ENCODE data around the gene RBMS3. TPM values are rescaled to one million over a fixed set of nuclear protein-coding genes. Genes with fewer than 3 reads are reported as not detected.

Gene RBMS3
- total RNA-seq, 3 donors from 2014 or later: 0.81 to 1.9 (median 1.1) TPM

DNA sequence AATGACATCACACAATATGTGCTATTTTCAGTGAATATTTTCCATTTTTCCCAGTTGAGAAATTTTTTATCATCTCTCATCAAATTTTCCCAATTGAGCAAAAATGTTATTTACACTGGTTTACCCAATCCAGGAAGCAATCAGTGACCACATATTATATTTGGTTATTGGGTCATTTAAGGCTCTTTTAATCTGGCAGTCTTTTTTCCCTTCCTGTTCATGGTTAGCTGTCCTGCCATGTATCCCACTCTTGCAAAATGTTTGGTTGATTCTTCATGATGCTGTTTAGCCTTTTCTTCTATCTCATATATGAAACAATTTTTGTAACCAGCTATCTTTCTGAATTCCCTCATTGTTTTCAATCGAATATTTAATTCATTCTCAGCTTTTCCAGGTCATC is 626.0 kb downstream of the RBMS3 start:
- Mint-ChIP-seq H3K9me3 (no peaks in the 10 kb centered on the region), H3K4me3 (no peak overlapping the region), H3K27me3 (ENCODE audit: low read depth) (peaks cover 3% of the 10 kb centered on the region), H3K4me1 (ENCODE audit: low read depth) (no peaks in the 10 kb centered on the region), H3K36me3 (ENCODE audit: insufficient read depth) (no peaks in the 10 kb centered on the region)
- no peak for ATAC-seq
- no peak for DNase-seq

- no peak overlapping the region for H3K4me3 Mint-ChIP-seq
- no peaks in the 10 kb centered on the region for H3K36me3 Mint-ChIP-seq (ENCODE audit: insufficient read depth)
- H3K9me3 Mint-ChIP-seq: no peaks in the 10 kb centered on the region
- H3K27me3 Mint-ChIP-seq (ENCODE audit: low read depth): peaks cover 3% of the 10 kb centered on the region
- no peak for ATAC-seq
- no peaks in the 10 kb centered on the region for H3K4me1 Mint-ChIP-seq (ENCODE audit: low read depth)
- no peak for DNase-seq
Measured at GRCh38 chr3:29912600-29913288, 631.9 kb downstream of the RBMS3 start.

- ATAC-seq: no peak
- no peak overlapping the region for H3K4me3 Mint-ChIP-seq
- H3K36me3 Mint-ChIP-seq (ENCODE audit: insufficient read depth): no peaks in the 10 kb centered on the region
- no peaks in the 10 kb centered on the region for H3K4me1 Mint-ChIP-seq (ENCODE audit: low read depth)
- H3K9me3 Mint-ChIP-seq: no peaks in the 10 kb centered on the region
- no peak for DNase-seq
- peaks cover 5% of the 10 kb centered on the region for H3K27me3 Mint-ChIP-seq (ENCODE audit: low read depth)
Measured at GRCh38 chr3:29914861-29915524, 634.1 kb downstream of the RBMS3 start.

DNA sequence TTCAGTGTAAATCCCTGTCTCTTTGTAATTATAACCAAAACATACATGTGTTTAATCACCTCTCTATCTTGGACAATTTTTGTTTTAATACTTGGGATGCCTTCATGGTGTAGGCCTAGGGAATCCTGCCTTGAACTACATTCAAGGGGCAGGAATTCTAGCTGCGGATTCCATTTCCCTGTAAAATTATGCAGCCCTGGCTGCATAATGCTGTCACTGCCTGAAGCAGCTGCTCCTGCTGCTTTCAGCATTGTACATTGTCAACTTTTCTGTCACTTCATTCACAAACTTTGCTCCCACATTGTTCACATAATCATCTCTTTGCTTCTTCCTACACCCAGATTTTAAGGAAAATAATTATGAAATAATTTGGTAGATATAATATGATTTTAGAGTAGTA is 638.7 kb downstream of the RBMS3 start:
- Mint-ChIP-seq H3K4me1 (ENCODE audit: low read depth) (no peaks in the 10 kb centered on the region), H3K9me3 (no peaks in the 10 kb centered on the region), H3K27me3 (ENCODE audit: low read depth) (peaks cover 2% of the 10 kb centered on the region), H3K4me3 (no peak overlapping the region), H3K36me3 (ENCODE audit: insufficient read depth) (no peaks in the 10 kb centered on the region)
- DNase-seq (no peak), ATAC-seq (no peak)

DNA sequence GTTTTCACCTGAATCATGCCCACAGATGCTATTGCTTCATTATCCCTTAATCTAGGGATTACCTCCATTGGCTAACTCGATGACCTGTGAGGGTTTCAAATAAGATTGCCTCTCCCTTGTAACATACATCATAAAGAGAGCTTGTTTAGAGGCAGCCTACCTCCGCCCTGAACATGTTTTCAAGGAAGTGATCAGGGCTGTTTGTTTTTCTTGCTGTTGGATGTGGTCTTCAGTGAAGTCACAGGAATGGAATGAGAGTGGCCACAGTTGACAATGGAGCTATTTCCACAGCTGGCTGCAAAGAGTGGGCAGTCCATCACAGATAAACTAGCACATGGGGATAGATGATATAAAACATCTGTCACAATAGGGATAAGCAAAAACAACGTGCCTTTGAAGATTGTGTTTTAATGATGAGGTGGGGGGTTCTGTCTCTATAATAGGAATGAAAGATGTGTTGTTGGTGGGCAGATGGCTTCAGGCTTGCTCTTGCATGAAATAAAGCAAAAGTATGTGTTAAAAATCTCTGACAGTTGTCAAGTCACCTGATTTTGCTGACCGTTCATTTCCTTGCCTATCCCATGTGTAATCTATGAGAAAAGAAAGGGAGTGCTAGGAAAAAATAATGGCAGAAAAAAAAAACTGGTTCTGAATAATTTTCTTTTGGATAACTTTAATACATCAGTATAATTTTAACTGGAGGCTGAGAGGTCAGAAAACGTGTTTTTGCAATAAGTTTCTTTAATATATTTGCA is 642.3 kb downstream of the RBMS3 start:
- Mint-ChIP-seq H3K4me3 (no peak overlapping the region), H3K4me1 (ENCODE audit: low read depth) (no peaks in the 10 kb centered on the region), H3K36me3 (ENCODE audit: insufficient read depth) (no peaks in the 10 kb centered on the region), H3K27me3 (ENCODE audit: low read depth) (peaks cover 2% of the 10 kb centered on the region), H3K9me3 (no peaks in the 10 kb centered on the region)
- ATAC-seq (no peak), DNase-seq (no peak)

- H3K36me3 Mint-ChIP-seq (ENCODE audit: insufficient read depth): no peaks in the 10 kb centered on the region
- DNase-seq: no peak
- H3K27me3 Mint-ChIP-seq (ENCODE audit: low read depth): no peaks in the 10 kb centered on the region
- ATAC-seq: no peak
- H3K4me3 Mint-ChIP-seq: no peak overlapping the region
- H3K4me1 Mint-ChIP-seq (ENCODE audit: low read depth): no peaks in the 10 kb centered on the region
- H3K9me3 Mint-ChIP-seq: no peaks in the 10 kb centered on the region
Measured at GRCh38 chr3:29924783-29925561, 644.1 kb downstream of the RBMS3 start.

- H3K36me3 Mint-ChIP-seq (ENCODE audit: insufficient read depth): no peaks in the 10 kb centered on the region
- no peaks in the 10 kb centered on the region for H3K4me1 Mint-ChIP-seq (ENCODE audit: low read depth)
- H3K9me3 Mint-ChIP-seq: no peaks in the 10 kb centered on the region
- no peak for DNase-seq
- no peak for ATAC-seq
- no peak overlapping the region for H3K4me3 Mint-ChIP-seq
- H3K27me3 Mint-ChIP-seq (ENCODE audit: low read depth): no peaks in the 10 kb centered on the region
Measured at GRCh38 chr3:29926378-29926777, 645.5 kb downstream of the RBMS3 start.

DNA sequence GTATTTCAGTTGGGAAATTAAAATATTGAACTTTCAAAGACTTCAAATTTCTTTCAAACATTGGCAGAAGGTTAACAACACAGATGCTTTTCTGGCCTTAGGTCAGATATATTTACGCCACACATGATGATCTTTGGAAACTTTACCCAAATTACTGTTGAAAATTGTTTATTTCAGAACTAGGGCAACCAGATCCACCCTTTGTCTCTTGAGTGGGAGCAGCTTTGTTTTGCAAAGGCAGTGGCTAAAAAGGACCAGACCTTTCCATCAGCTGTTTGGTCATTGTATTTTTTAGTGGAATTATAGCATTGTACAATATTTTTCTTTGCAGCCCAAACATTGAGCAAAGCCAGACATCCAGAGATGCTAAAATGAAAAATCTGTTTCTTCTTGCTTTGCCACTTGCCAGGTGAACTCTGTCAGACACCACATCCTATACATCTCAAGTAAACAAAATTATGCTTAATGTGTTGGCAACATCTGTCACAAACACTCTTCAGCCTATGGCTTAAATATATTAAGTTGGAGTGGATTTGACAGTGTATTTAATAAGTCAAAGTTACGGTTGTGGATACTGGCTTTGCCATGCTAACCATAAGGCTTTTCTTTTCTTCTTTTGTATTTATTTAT is 651.9 kb downstream of the RBMS3 start:
- ATAC-seq: no peak

GRCh38 chr3:29933802-29934490 is 653.1 kb downstream of the RBMS3 start:
- H3K9me3 Mint-ChIP-seq: no peaks in the 10 kb centered on the region
- H3K36me3 Mint-ChIP-seq (ENCODE audit: insufficient read depth): no peaks in the 10 kb centered on the region

More for the DNA sequence above, 651.9 kb downstream of the RBMS3 start:
- no peak for DNase-seq
- H3K36me3 Mint-ChIP-seq (ENCODE audit: insufficient read depth): no peaks in the 10 kb centered on the region
- no peaks in the 10 kb centered on the region for H3K4me1 Mint-ChIP-seq (ENCODE audit: low read depth)
- no peaks in the 10 kb centered on the region for H3K9me3 Mint-ChIP-seq
- no peaks in the 10 kb centered on the region for H3K27me3 Mint-ChIP-seq (ENCODE audit: low read depth)
- H3K4me3 Mint-ChIP-seq: no peak overlapping the region

GRCh38 chr3:29934751-29935150 is 653.9 kb downstream of the RBMS3 start:
- DNase-seq (no peak), ATAC-seq (no peak)
- H3K9me3 Mint-ChIP-seq: no peaks in the 10 kb centered on the region
- H3K4me1 Mint-ChIP-seq (ENCODE audit: low read depth): no peaks in the 10 kb centered on the region
- no peaks in the 10 kb centered on the region for H3K36me3 Mint-ChIP-seq (ENCODE audit: insufficient read depth)
- H3K4me3 Mint-ChIP-seq: no peak overlapping the region
- H3K27me3 Mint-ChIP-seq (ENCODE audit: low read depth): no peaks in the 10 kb centered on the region

More at GRCh38 chr3:29933802-29934490, 653.1 kb downstream of the RBMS3 start:
- no peaks in the 10 kb centered on the region for H3K4me1 Mint-ChIP-seq (ENCODE audit: low read depth)
- ATAC-seq (no peak), DNase-seq (no peak)
- H3K4me3 Mint-ChIP-seq: no peak overlapping the region
- no peaks in the 10 kb centered on the region for H3K27me3 Mint-ChIP-seq (ENCODE audit: low read depth)

DNA sequence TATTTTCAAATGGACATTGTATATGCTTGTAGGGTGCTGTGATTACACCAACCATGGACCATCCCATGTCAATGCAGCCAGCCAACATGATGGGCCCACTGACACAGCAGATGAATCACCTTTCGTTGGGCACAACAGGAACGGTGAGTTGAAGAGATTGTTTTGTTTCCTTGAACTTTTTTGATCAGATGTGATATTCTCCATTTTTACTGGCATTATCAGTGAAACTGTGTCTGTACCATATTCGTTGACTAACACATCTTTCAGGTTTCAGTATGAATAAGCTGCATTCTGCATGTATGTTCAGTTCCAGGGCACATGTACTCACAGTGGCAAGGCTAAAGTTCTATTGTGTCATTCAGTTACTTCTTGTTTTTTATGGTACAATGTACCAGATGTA is 655.2 kb downstream of the RBMS3 start:
- H3K27me3 Mint-ChIP-seq (ENCODE audit: low read depth): no peaks in the 10 kb centered on the region
- H3K4me1 Mint-ChIP-seq (ENCODE audit: low read depth): no peaks in the 10 kb centered on the region
- no peak overlapping the region for H3K4me3 Mint-ChIP-seq
- no peaks in the 10 kb centered on the region for H3K9me3 Mint-ChIP-seq
- no peaks in the 10 kb centered on the region for H3K36me3 Mint-ChIP-seq (ENCODE audit: insufficient read depth)
- ATAC-seq (peak; percentile 89 to 91), DNase-seq (no peak)

DNA sequence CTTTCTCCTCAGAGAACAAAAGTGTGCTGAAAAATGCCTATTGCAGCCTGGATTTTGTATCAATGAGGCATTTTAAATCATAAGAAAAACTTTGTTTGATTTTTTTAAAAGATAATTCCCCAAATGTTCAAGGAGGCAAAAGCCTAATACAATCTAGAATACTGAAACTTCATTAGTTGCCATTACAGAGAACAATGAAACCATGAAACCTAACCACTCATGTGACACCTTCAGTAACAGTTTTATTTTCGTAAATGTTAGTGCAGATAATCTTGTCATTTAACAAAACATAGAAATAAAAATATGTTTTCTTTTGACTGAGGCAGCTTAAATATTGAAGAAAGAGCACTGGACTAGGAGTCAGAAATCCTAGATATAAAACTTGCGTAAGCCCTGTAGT is 655.9 kb downstream of the RBMS3 start:
- DNase-seq (no peak), ATAC-seq (no peak)
- no peak overlapping the region for H3K4me3 Mint-ChIP-seq
- H3K9me3 Mint-ChIP-seq: no peaks in the 10 kb centered on the region
- H3K36me3 Mint-ChIP-seq (ENCODE audit: insufficient read depth): no peaks in the 10 kb centered on the region
- H3K4me1 Mint-ChIP-seq (ENCODE audit: low read depth): no peaks in the 10 kb centered on the region
- no peaks in the 10 kb centered on the region for H3K27me3 Mint-ChIP-seq (ENCODE audit: low read depth)

DNA sequence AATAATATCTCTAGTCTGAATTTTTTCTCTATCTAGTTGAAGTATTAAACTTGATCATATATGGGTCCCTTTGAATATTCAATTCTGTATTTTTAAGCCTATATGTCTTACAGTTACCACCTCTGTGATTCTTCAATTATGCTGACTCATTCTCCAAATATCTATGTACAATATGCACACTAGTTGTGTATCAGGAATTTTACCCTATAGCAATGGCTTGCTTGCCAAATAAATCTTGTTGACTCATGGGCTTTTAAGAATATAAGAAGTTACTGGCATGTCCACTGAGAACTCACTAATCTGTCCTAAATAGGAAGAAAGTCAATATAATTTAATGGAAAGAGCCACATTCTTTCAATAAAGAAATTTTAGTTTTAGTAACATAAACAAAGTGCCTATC is 656.3 kb downstream of the RBMS3 start:
- no peak for ATAC-seq
- Mint-ChIP-seq H3K4me1 (ENCODE audit: low read depth) (no peaks in the 10 kb centered on the region), H3K36me3 (ENCODE audit: insufficient read depth) (no peaks in the 10 kb centered on the region), H3K9me3 (no peaks in the 10 kb centered on the region), H3K4me3 (no peak overlapping the region), H3K27me3 (ENCODE audit: low read depth) (no peaks in the 10 kb centered on the region)
- no peak for DNase-seq

Measured in activated T-cell treated with anti-CD3 and anti-CD28 coated beads, Interleukin-2, amount 50 U/mL, for 4 hours (primary cell).